ENCODE results near the gene PLEKHB2.

- no peak for TF ChIP-seq USF1 (IDR thresholded peaks at IDR 0.05; ENCODE audit: borderline replicate concordance, low read depth)
- TF ChIP-seq CTCF (IDR thresholded peaks at IDR 0.05), result no peak
- no peak for TF ChIP-seq ELF1 (IDR thresholded peaks at IDR 0.05)
- no peak for TF ChIP-seq TAF1 (IDR thresholded peaks at IDR 0.05; ENCODE audit: borderline replicate concordance, low read depth, low read length)
- no peak for TF ChIP-seq ZBTB33 (IDR thresholded peaks at IDR 0.05; ENCODE audit: borderline replicate concordance, low read depth)
- TF ChIP-seq EZH2phosphoT487 (IDR thresholded peaks at IDR 0.05; ENCODE audit: borderline replicate concordance, low read depth), result no peak
- no peak for TF ChIP-seq JUND (IDR thresholded peaks at IDR 0.05)
- TF ChIP-seq FOSL2 (IDR thresholded peaks at IDR 0.05; ENCODE audit: borderline replicate concordance, low read depth), result no peak
- no peak for TF ChIP-seq CHD2 (IDR thresholded peaks at IDR 0.05; ENCODE audit: low read length, partially characterized antibody)
- TF ChIP-seq EP300 (IDR thresholded peaks at IDR 0.05; ENCODE audit: borderline replicate concordance in 1 of 2, low read depth in 1 of 2, low read length in 1 of 2), result no peak
- TF ChIP-seq RAD21 (IDR thresholded peaks at IDR 0.05; ENCODE audit: low read length), result no peak
Observed at GRCh38 chr2:131153529-131153928, 48.4 kb downstream of the PLEKHB2 start.
